Cardiac fibroblast (primary cell): ENCODE measurements around the gene NOC4L.

Source experiments
- DNase-seq, 2 donors: peaks; one replicate each; pipeline versions ENCODE4 v3.0.0 to v3.0.0-alpha.2; 2010; ENCODE audit warnings: low read depth in 2 of 2
- H3K4me3 ChIP-seq, 2 donors: replicated peaks in 1 of 2; 1 replicate in 1 of 2; 2 replicates in 1 of 2; pipeline ENCODE4 v1.5.1; 2011; ENCODE audit warnings: low read depth in 2 of 2, low read length in 2 of 2, mild to moderate bottlenecking in 2 of 2, moderate library complexity in 1 of 2
- TF ChIP-seq, protein P1 (sequence below): IDR thresholded peaks from one replicate; pipeline ENCODE4 v1.5.1; 2011; ENCODE audit warnings: low read depth, mild to moderate bottlenecking, low read length, inconsistent platforms

NOC4L gene

GRCh38 chr12:132157733-132158409 is 13.6 kb downstream of the NOC4L start:
- H3K4me3 ChIP-seq = no peak overlapping the region
- no peak for DNase-seq
- TF ChIP-seq, protein P1, sequence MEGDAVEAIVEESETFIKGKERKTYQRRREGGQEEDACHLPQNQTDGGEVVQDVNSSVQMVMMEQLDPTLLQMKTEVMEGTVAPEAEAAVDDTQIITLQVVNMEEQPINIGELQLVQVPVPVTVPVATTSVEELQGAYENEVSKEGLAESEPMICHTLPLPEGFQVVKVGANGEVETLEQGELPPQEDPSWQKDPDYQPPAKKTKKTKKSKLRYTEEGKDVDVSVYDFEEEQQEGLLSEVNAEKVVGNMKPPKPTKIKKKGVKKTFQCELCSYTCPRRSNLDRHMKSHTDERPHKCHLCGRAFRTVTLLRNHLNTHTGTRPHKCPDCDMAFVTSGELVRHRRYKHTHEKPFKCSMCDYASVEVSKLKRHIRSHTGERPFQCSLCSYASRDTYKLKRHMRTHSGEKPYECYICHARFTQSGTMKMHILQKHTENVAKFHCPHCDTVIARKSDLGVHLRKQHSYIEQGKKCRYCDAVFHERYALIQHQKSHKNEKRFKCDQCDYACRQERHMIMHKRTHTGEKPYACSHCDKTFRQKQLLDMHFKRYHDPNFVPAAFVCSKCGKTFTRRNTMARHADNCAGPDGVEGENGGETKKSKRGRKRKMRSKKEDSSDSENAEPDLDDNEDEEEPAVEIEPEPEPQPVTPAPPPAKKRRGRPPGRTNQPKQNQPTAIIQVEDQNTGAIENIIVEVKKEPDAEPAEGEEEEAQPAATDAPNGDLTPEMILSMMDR = no peak

- no peak overlapping the region for H3K4me3 ChIP-seq
- no peak for DNase-seq
- TF ChIP-seq, protein P1 = no peak
Measured at GRCh38 chr12:132158677-132159554, 14.7 kb downstream of the NOC4L start.

DNA sequence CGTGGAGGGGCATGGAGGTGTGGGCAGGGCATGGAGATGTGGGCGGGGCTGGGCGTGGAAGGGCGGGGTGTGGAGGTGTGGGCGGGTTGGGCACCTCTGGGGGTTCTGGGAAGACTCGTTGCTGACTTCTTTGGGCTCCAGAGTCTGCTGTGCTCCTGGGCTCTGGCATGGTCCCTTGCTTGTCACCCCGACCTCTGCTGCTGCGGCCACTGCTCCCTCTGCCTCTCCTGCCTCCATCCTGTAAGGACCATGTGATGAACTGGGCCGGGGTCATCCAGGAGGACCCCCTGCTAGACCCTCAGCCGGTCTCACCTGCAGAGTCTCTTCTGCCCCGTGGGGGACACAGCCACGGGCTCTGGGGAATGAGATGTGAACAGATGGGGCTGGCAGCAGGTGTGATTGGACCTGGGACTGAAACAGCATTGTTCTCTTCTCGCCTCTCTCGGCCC is 15.3 kb downstream of the NOC4L start:
- TF ChIP-seq, protein P1 = no peak
- DNase-seq = no peak
- no peak overlapping the region for H3K4me3 ChIP-seq

DNA sequence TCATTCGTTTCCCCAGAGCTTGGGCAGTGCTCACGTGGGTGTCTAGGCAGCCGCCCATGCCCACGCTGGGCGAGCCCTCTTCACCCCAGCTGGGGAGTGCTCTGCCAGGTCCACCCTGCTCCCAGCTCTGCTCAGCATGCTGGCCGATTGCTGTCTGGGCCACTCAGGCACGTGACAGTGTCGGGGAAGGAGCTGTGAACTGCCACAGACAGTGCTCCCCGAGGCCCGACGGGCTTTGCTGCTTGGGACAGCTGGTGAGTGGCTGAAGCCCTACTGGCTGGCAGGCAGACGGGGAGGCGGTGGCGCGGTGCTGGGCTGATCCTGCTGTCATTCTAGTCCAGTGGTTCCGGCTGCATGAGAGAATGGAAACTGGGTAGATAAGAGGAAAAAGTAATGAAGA is 15.8 kb downstream of the NOC4L start:
- DNase-seq = no peak
- TF ChIP-seq, protein P1 = no peak
- H3K4me3 ChIP-seq = no peak overlapping the region

DNA sequence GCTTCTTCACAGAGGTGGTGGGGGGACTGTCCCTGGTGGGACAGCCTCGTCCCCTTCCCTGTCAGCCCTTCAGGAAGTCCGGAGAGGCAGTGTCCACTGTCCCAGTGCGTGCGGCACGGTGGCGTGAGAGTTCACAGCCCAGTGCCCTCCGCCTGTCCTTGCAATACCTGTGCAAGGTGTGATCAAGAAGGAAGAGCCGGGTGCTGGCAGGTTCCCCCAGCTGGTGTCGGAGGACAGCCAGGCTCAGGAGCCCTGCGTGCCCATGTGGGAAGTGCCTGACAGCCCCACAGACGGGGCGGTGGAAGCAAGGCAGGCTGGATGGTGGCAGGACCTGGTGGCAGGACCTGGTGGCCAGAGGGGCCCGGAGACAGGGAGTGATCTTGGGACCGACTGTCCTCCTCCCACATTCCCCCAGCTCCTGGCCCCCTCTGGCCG is 16.4 kb downstream of the NOC4L start:
- no peak for DNase-seq
- no peak overlapping the region for H3K4me3 ChIP-seq
- TF ChIP-seq, protein P1 = no peak

- H3K4me3 ChIP-seq = no peak overlapping the region
- TF ChIP-seq, protein P1 = no peak
- peak; percentile 61 to 63 for DNase-seq
Measured at GRCh38 chr12:132161036-132161781, 17.0 kb downstream of the NOC4L start.
